Calu3 (cell line): ENCODE measurements around the gene ARFGEF3. TPM values are rescaled to one million over a fixed set of nuclear protein-coding genes. Genes with fewer than 3 reads are reported as not detected.

Experiments used
- BruUV-seq: library from RNA; stranded (reverse); fragments of 400-500 nt; replicated peaks from 2 replicates; lab custom pipeline; 2021; lab: Mats Ljungman, UMichigan
- CTCF ChIA-PET: fragments of 300-600 bp; sonication (Branson Sonifier 250); formaldehyde crosslinking; loops from one replicate; lab custom pipeline; 2022; ENCODE audit warnings: antibody characterized with exemption; lab: Charles Lee
- DNase-seq: peaks from one replicate; pipeline ENCODE4 v3.0.0; 2022
- H3K27ac Mint-ChIP-seq: one replicate; pipeline ENCODE4 v1.8.0; 2022; ENCODE audit warnings: mixed read lengths; ENCODE audit not compliant: unreplicated experiment
- H3K27me3 Mint-ChIP-seq: one replicate; pipeline ENCODE4 v1.8.0; 2022; ENCODE audit warnings: mixed read lengths; ENCODE audit not compliant: unreplicated experiment
- H3K36me3 Mint-ChIP-seq: one replicate; pipeline ENCODE4 v1.8.0; 2022; ENCODE audit warnings: mild to moderate bottlenecking, moderate library complexity, mixed read lengths; ENCODE audit not compliant: insufficient read depth, unreplicated experiment
- H3K4me1 Mint-ChIP-seq: one replicate; pipeline ENCODE4 v1.8.0; 2022; ENCODE audit warnings: mild to moderate bottlenecking, low read depth, mixed read lengths; ENCODE audit not compliant: unreplicated experiment
- H3K4me3 Mint-ChIP-seq: one replicate; pipeline ENCODE4 v1.8.0; 2022; ENCODE audit warnings: mild to moderate bottlenecking, low read depth, moderate library complexity, mixed read lengths; ENCODE audit not compliant: unreplicated experiment
- H3K9me3 Mint-ChIP-seq: one replicate; pipeline ENCODE4 v1.8.0; 2022; ENCODE audit warnings: low read depth, mixed read lengths; ENCODE audit not compliant: unreplicated experiment
- intact Hi-C: fragments of 100-400 bp; cut with micrococcal nuclease; formaldehyde crosslinking; loops from one replicate; pipeline ENCODE4 v1.10.0; 2022; ENCODE audit not compliant: unreplicated experiment
- total RNA-seq: library from RNA; stranded (reverse); gene quantifications from 2 replicates; pipeline ENCODE4 v1.2.3, GENCODE V29; 2022
- TF ChIP-seq, protein P1 (sequence below): fragments of 200-600 bp; IDR thresholded peaks from one replicate; pipeline ENCODE4 v1.8.0; 2022; ENCODE audit warnings: antibody characterized with exemption; ENCODE audit not compliant: unreplicated experiment

The ARFGEF3 gene
- total RNA-seq, 1 experiment from 2014 or later, result 16.3 TPM

DNA sequence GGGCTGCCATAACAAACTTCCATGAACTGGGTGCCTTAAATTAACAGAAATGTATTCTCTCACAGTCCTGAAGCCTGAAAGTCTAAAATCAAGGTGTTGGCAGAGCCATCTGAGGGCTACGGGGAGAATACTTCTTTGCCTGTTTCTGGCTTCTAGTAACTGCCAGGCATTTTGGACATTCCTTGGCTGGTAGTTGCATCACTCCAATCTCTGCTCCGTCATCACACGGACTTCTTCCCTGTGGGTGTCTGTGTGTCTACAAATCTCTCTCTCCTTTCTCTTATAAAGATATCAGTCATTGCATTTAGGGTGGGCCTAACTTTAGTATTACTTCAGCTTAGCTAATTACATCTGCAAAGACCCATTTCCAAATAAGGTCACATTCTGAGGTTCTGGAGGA, 33.6 kb upstream of the ARFGEF3 start:
- no peaks in the 10 kb centered on the region for H3K27me3 Mint-ChIP-seq
- no TSS peak for BruUV-seq
- H3K9me3 Mint-ChIP-seq, result no peaks in the 10 kb centered on the region
- intact Hi-C loops, result no loop called here
- H3K4me3 Mint-ChIP-seq, result no peak overlapping the region
- H3K4me1 Mint-ChIP-seq, result no peaks in the 10 kb centered on the region
- H3K36me3 Mint-ChIP-seq, result no peaks in the 10 kb centered on the region
- no peak overlapping the region for H3K27ac Mint-ChIP-seq
- no peak for DNase-seq
- TF ChIP-seq, protein P1, sequence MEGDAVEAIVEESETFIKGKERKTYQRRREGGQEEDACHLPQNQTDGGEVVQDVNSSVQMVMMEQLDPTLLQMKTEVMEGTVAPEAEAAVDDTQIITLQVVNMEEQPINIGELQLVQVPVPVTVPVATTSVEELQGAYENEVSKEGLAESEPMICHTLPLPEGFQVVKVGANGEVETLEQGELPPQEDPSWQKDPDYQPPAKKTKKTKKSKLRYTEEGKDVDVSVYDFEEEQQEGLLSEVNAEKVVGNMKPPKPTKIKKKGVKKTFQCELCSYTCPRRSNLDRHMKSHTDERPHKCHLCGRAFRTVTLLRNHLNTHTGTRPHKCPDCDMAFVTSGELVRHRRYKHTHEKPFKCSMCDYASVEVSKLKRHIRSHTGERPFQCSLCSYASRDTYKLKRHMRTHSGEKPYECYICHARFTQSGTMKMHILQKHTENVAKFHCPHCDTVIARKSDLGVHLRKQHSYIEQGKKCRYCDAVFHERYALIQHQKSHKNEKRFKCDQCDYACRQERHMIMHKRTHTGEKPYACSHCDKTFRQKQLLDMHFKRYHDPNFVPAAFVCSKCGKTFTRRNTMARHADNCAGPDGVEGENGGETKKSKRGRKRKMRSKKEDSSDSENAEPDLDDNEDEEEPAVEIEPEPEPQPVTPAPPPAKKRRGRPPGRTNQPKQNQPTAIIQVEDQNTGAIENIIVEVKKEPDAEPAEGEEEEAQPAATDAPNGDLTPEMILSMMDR, result no peak
- CTCF ChIA-PET, result no interaction called here

DNA sequence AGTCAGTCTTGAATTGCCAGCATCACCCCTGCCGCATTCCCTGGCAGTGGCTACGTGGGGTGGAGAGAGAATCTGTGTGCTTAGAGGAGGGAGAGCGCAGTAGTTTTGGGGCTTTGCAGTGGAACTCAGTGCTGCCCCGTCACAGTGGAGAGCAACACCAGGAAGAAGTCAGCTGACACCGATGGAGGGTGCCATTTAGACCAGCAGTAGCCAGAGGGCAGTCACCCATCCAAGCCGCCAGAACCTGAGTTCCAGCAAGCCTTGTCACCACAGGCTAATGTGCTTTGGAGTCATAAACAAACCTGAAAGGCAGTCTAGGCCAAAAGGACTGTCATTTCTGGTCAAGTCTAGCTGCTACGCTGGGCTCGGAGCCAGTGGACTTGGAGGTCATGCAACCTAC, 32.5 kb upstream of the ARFGEF3 start:
- Mint-ChIP-seq H3K4me1 (no peaks in the 10 kb centered on the region), H3K36me3 (no peaks in the 10 kb centered on the region), H3K27ac (no peak overlapping the region), H3K9me3 (no peaks in the 10 kb centered on the region), H3K4me3 (no peak overlapping the region), H3K27me3 (no peaks in the 10 kb centered on the region)
- TF ChIP-seq, protein P1, result no peak
- no TSS peak for BruUV-seq
- CTCF ChIA-PET, result interaction anchor here (0.5 kb wide), 1 partner anchor 13 kb away, joined by 4 read pairs; no protein-coding TSS in a partner anchor
- intact Hi-C loops, result no loop called here
- DNase-seq, result no peak

DNA sequence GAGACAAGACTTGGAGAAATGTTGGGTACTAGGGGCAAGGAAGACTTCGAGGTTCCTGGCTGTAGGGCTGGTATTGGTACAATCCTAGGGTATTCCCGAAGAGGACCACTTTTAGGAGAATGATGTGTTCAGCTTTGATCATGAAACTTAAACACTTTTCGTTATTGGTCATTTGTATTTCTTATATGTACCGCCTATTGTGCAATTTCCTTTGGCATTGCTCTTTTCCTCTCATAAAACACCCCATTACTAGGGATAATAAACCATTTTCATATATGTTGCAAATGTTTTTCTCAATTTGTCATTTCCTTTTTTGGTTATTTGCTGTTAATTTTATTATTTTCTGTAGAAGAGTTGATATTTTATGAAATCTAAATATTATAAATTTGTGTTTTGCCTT, 18.9 kb upstream of the ARFGEF3 start:
- CTCF ChIA-PET, result no interaction called here
- DNase-seq, result no peak
- no peaks in the 10 kb centered on the region for H3K9me3 Mint-ChIP-seq
- no peaks in the 10 kb centered on the region for H3K27me3 Mint-ChIP-seq
- intact Hi-C loops, result no loop called here
- no TSS peak for BruUV-seq
- H3K36me3 Mint-ChIP-seq, result no peaks in the 10 kb centered on the region
- no peaks in the 10 kb centered on the region for H3K4me1 Mint-ChIP-seq
- H3K4me3 Mint-ChIP-seq, result no peak overlapping the region
- TF ChIP-seq, protein P1, result no peak
- no peak overlapping the region for H3K27ac Mint-ChIP-seq

DNA sequence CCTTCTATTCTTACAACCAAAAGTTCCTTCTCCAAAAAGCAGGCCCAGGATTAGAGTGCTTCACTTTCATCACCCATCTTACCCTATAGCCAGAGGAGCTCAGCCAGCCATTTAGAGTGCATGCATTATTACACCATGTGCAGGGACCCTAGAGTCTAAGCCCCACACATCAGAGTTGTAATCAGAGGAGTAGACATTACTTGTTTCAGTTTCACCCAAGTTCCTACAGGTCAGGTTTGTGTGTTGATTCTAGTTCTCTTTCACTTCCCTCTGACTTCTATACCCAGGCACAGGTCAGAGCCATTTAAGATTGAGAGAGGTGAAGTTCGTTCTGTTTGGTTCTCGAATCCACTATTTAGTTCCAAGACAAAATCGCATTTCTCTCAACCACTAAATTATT, 16.3 kb upstream of the ARFGEF3 start:
- H3K9me3 Mint-ChIP-seq, result no peaks in the 10 kb centered on the region
- DNase-seq, result no peak
- BruUV-seq, result no TSS peak
- H3K27ac Mint-ChIP-seq, result no peak overlapping the region
- no peaks in the 10 kb centered on the region for H3K36me3 Mint-ChIP-seq
- no peaks in the 10 kb centered on the region for H3K4me1 Mint-ChIP-seq
- TF ChIP-seq, protein P1, result no peak
- intact Hi-C loops, result no loop called here
- H3K4me3 Mint-ChIP-seq, result no peak overlapping the region
- CTCF ChIA-PET, result no interaction called here
- H3K27me3 Mint-ChIP-seq, result no peaks in the 10 kb centered on the region

DNA sequence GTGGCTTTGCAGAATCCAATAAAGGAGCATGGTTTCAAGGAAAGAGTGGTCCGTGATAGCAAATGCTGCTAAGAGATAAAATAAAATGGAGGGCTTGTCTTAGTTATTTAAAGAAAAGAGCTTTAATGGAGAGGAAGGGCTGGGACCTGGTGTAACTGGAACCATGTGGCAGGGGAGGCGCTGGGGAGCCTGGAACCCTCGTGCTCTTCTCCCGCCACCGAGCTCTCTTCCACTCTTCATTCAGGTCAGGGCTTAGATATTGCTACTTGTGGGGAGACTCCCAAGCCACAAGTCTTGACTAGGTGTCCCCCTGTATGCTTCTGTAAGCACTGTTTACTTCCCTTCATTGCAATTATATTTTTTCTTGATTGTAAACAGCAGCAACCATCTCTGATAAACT, 15.2 kb upstream of the ARFGEF3 start:
- intact Hi-C loops, result no loop called here
- DNase-seq, result no peak
- H3K36me3 Mint-ChIP-seq, result no peaks in the 10 kb centered on the region
- H3K27ac Mint-ChIP-seq, result no peak overlapping the region
- no peaks in the 10 kb centered on the region for H3K4me1 Mint-ChIP-seq
- H3K9me3 Mint-ChIP-seq, result no peaks in the 10 kb centered on the region
- TF ChIP-seq, protein P1, result no peak
- CTCF ChIA-PET, result no interaction called here
- BruUV-seq, result no TSS peak
- H3K4me3 Mint-ChIP-seq, result no peak overlapping the region
- no peaks in the 10 kb centered on the region for H3K27me3 Mint-ChIP-seq
